Effector memory CD4-positive, alpha-beta T cell (primary cell): ENCODE results near the gene COL8A2.

ENCODE experiments used
- DNase-seq, 3 donors: peaks; one replicate each; pipeline ENCODE4 v3.0.0-alpha.2; 2020
- H3K27ac ChIP-seq: 2 replicates; pipeline ENCODE4 v1.7.0; 2013; ENCODE audit warnings: mild to moderate bottlenecking, low read length, moderate library complexity; ENCODE audit not compliant: insufficient read depth, poor library complexity, severe bottlenecking
- H3K27me3 ChIP-seq: replicated peaks from 2 replicates; pipeline ENCODE4 v1.7.0; 2013; ENCODE audit warnings: mild to moderate bottlenecking, low read length; ENCODE audit not compliant: insufficient read depth, control insufficient read depth, poor library complexity, severe bottlenecking
- H3K36me3 ChIP-seq: 2 replicates; pipeline ENCODE4 v1.7.0; 2013; ENCODE audit warnings: mild to moderate bottlenecking, low read length, moderate library complexity; ENCODE audit not compliant: control insufficient read depth, insufficient read depth
- H3K4me1 ChIP-seq: 2 replicates; pipeline ENCODE4 v1.7.0; 2013; ENCODE audit warnings: low read length, mild to moderate bottlenecking; ENCODE audit not compliant: control insufficient read depth, insufficient read depth, poor library complexity, severe bottlenecking
- H3K4me3 ChIP-seq: 2 replicates; pipeline ENCODE4 v1.7.0; 2013; ENCODE audit warnings: low read length, low read depth, mild to moderate bottlenecking; ENCODE audit not compliant: insufficient read depth, poor library complexity, severe bottlenecking
- H3K9me3 ChIP-seq: 2 replicates; pipeline ENCODE4 v1.7.0; 2013; ENCODE audit warnings: mild to moderate bottlenecking, low read length, moderate library complexity; ENCODE audit not compliant: control insufficient read depth

COL8A2 gene

GRCh38 chr1:36098650-36099365 lies 26.2 kb downstream of the COL8A2 start:
- no peak for DNase-seq
- Histone ChIP-seq H3K27ac (no peak overlapping the region), H3K4me3 (no peak overlapping the region), H3K36me3 (peaks cover 28% of the 10 kb centered on the region), H3K4me1 (peaks cover 8% of the 10 kb centered on the region), H3K27me3 (no peaks in the 10 kb centered on the region), H3K9me3 (no peaks in the 10 kb centered on the region)

GRCh38 chr1:36097693-36098585 lies 27.1 kb downstream of the COL8A2 start:
- DNase-seq = no peak
- no peaks in the 10 kb centered on the region for H3K9me3 ChIP-seq
- peaks cover 8% of the 10 kb centered on the region for H3K4me1 ChIP-seq
- no peak overlapping the region for H3K27ac ChIP-seq
- no peaks in the 10 kb centered on the region for H3K27me3 ChIP-seq
- H3K36me3 ChIP-seq = peaks cover 36% of the 10 kb centered on the region
- no peak overlapping the region for H3K4me3 ChIP-seq

- H3K36me3 ChIP-seq = peaks cover 48% of the 10 kb centered on the region
- DNase-seq = no peak
- H3K27me3 ChIP-seq = no peaks in the 10 kb centered on the region
- H3K9me3 ChIP-seq = no peaks in the 10 kb centered on the region
- H3K4me1 ChIP-seq = peaks cover 8% of the 10 kb centered on the region
- H3K4me3 ChIP-seq = no peak overlapping the region
- H3K27ac ChIP-seq = no peak overlapping the region
Observed at GRCh38 chr1:36096500-36097432, 28.3 kb downstream of the COL8A2 start.

- Histone ChIP-seq H3K9me3 (no peaks in the 10 kb centered on the region), H3K4me1 (peaks cover 8% of the 10 kb centered on the region), H3K36me3 (peaks cover 55% of the 10 kb centered on the region), H3K27me3 (no peaks in the 10 kb centered on the region), H3K27ac (no peak overlapping the region), H3K4me3 (no peak overlapping the region)
- no peak for DNase-seq
Observed at GRCh38 chr1:36095760-36096405, 29.1 kb downstream of the COL8A2 start.

GRCh38 chr1:36094621-36095061 lies 30.4 kb downstream of the COL8A2 start:
- H3K27me3 ChIP-seq = no peaks in the 10 kb centered on the region
- no peak for DNase-seq
- no peak overlapping the region for H3K4me3 ChIP-seq
- peaks cover 8% of the 10 kb centered on the region for H3K4me1 ChIP-seq
- peaks cover 55% of the 10 kb centered on the region for H3K36me3 ChIP-seq
- H3K27ac ChIP-seq = no peak overlapping the region
- no peaks in the 10 kb centered on the region for H3K9me3 ChIP-seq

- peaks cover 8% of the 10 kb centered on the region for H3K4me1 ChIP-seq
- DNase-seq = no peak
- no peaks in the 10 kb centered on the region for H3K27me3 ChIP-seq
- H3K9me3 ChIP-seq = no peaks in the 10 kb centered on the region
- H3K4me3 ChIP-seq = no peak overlapping the region
- H3K27ac ChIP-seq = no peak overlapping the region
- peaks cover 55% of the 10 kb centered on the region for H3K36me3 ChIP-seq
Observed at GRCh38 chr1:36093929-36094328, 31.1 kb downstream of the COL8A2 start.

- Histone ChIP-seq H3K27me3 (no peaks in the 10 kb centered on the region), H3K4me3 (no peak overlapping the region), H3K4me1 (peaks cover 11% of the 10 kb centered on the region), H3K27ac (no peak overlapping the region), H3K36me3 (peaks cover 55% of the 10 kb centered on the region), H3K9me3 (no peaks in the 10 kb centered on the region)
- DNase-seq = no peak
Observed at GRCh38 chr1:36093226-36093625, 31.8 kb downstream of the COL8A2 start.

- no peak overlapping the region for H3K4me3 ChIP-seq
- no peak for DNase-seq
- H3K27ac ChIP-seq = no peak overlapping the region
- peaks cover 55% of the 10 kb centered on the region for H3K36me3 ChIP-seq
- no peaks in the 10 kb centered on the region for H3K27me3 ChIP-seq
- H3K4me1 ChIP-seq = peaks cover 12% of the 10 kb centered on the region
- no peaks in the 10 kb centered on the region for H3K9me3 ChIP-seq
Observed at GRCh38 chr1:36092798-36093185, 32.2 kb downstream of the COL8A2 start.

- H3K4me1 ChIP-seq = peaks cover 12% of the 10 kb centered on the region
- H3K9me3 ChIP-seq = no peaks in the 10 kb centered on the region
- H3K36me3 ChIP-seq = peaks cover 55% of the 10 kb centered on the region
- no peak overlapping the region for H3K27ac ChIP-seq
- DNase-seq = no peak
- no peaks in the 10 kb centered on the region for H3K27me3 ChIP-seq
- no peak overlapping the region for H3K4me3 ChIP-seq
Observed at GRCh38 chr1:36092166-36092797, 32.7 kb downstream of the COL8A2 start.
